NCI-H2196 treated with DMSO at 0.1 percent for 48 hours (cell line): ENCODE results near the gene APOE.
A peak's percentile ranks its signal among the peaks of the same experiment; 100 is the strongest.
"Not testable (repeated sequence)": the region's sequence is repeated elsewhere in the genome, so short reads cannot be mapped to it uniquely, and the experiment has no call there.

Source experiments
- DNase-seq: peaks from one replicate; lab custom pipeline; 2025; ENCODE audit not compliant: unreplicated experiment; lab: John Stamatoyannopoulos, UW

APOE gene

DNA sequence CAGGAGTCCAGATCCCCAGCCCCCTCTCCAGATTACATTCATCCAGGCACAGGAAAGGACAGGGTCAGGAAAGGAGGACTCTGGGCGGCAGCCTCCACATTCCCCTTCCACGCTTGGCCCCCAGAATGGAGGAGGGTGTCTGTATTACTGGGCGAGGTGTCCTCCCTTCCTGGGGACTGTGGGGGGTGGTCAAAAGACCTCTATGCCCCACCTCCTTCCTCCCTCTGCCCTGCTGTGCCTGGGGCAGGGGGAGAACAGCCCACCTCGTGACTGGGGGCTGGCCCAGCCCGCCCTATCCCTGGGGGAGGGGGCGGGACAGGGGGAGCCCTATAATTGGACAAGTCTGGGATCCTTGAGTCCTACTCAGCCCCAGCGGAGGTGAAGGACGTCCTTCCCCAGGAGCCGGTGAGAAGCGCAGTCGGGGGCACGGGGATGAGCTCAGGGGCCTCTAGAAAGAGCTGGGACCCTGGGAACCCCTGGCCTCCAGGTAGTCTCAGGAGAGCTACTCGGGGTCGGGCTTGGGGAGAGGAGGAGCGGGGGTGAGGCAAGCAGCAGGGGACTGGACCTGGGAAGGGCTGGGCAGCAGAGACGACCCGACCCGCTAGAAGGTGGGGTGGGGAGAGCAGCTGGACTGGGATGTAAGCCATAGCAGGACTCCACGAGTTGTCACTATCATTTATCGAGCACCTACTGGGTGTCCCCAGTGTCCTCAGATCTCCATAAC, at the start of gene APOE:
Gene APOE (plus strand): TSS at position 360 of the 724 bp plus-strand sequence. CDS start 829 bp downstream, outside the sequence.
- DNase-seq, result no peak

DNA sequence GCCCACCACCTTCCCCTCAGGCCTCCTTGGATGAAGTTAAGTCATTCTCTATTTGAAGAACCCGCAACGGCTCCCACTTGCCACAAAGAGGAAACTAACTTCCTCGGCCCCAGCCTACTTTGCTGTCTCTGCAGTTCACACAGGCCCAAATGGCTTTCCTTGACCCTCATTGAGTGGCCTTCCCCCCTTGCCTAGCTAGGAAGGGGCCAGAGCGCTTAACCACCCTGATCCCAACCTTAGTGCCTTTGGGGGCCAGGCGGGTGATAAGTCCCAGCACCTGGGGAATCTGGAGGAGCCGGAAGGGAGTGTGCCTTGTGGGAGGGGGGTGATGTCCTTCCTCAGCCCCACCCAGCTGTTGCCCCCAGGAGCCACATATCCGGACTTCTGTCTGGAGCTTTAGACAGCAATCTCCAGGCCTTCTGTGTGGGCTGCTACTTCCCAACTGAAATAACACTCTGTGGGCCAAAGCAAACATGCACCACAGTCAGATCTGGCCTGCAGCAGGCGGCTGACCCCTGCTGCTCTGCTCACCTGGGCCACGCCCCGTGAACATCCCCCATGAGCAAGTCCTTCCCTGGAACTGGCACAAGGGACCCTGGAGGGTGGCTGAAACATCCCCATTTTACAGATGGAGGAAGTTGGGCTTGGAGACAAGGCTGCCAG, 49.0 kb upstream of the APOE start:
- DNase-seq, result no peak

DNA sequence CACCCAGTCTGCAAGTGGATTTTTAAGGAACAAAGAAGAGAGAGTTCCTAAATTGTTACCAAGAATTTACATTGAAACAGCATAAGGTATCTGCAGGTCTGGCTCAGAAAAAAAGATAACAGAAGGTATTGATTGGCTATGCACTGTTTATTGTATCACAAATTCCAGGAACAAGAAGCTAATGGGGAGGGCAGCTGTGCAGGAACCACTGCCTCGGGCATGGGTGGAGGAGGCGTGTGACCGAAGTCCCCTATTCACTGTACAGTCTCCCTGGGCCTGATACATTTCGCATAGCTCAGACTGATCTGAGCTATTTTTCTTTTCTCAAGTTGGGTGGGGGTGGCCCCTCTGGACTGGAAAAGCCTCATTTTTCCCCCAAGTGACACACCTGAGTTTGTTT, 47.8 kb upstream of the APOE start:
- DNase-seq, result no peak

DNA sequence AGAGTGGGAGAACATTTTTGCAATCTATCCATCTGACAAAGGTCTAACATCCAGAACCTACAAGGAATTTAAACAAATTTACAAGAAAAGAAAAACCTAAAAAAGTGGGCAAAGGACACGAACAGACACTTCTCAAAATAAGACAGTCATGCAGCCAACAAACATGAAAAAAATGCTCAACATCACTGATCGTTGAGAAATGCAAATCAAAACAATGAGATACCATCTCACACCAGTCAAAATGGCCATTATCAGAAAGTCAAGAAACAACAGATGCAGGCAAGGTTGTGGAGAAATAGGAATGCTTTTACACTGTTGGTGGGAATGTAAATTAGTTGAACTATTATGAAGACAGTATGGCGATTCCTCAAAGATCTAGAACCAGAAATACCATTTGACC, 44.0 kb upstream of the APOE start:
- DNase-seq, result not testable (repeated sequence)

DNA sequence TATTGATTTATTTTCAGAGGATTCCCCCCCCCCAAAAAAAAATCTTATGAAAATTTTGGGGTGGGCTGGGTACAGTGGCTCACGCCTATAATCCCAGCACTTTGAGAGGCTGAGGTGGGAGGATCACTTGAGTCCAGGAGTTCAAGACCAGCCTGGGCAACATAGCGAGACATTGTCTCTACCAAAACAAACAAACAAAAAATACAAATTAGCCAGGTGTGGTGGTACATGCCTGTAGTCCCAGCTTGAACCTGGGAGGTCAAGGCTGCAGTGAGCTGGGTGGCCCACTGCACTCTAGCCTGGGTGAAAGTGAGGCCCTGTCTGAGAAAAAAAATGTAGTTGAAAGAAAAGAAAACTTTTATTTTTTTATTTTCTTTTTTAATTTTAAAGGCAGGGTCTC, 41.6 kb upstream of the APOE start:
- DNase-seq, result no peak

DNA sequence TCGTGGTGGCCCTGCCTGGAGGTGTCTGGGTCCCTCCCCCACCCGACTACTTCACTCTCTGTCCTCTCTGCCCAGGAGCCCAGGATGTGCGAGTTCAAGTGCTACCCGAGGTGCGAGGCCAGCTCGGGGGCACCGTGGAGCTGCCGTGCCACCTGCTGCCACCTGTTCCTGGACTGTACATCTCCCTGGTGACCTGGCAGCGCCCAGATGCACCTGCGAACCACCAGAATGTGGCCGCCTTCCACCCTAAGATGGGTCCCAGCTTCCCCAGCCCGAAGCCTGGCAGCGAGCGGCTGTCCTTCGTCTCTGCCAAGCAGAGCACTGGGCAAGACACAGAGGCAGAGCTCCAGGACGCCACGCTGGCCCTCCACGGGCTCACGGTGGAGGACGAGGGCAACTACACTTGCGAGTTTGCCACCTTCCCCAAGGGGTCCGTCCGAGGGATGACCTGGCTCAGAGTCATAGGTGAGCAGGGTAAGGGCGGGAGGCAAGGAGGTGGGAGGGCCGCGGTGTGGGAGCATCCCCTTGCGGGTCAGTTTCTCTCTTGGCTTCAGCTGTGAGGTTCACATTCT, 40.3 kb upstream of the APOE start:
- no peak for DNase-seq

DNA sequence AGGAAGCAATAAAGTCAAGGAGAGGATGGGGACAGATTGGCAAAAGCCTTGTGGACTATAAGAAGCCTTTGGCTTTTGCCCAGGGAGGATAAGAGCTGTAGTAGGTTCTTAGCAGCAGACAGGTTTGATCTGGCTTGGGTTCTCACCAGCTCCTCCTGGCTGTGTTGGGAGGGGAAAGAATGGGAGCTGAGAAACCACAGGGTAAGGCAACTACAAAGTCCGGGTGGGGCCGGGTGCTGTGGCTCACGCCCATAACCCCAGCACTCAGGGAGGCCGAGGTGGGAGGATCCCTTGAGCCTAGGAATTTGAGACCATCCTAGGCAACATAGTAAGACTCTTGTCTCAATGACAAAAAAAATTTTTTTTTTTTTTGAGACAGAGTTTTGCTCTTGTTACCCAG, 38.9 kb upstream of the APOE start:
- no peak for DNase-seq

DNA sequence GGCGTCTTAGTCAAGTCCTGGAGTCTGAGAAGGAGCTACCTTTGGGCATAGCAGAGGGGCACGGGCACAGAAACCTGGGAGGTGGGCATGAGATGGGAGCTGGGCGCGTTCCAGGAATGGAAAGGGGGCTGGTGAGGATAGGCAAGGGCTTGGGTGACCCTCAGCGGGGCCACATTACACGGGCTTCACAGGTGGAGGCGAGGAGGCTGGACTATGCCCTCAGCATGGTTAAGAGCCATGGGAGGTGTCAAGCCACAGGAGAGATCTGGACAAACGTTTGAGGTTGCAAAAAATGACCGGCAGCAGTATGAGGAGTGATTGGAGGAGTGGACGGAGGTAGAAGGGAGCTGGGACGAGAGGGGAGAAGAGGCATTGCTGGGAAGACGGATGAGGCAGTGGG, 38.0 kb upstream of the APOE start:
- DNase-seq, result no peak

DNA sequence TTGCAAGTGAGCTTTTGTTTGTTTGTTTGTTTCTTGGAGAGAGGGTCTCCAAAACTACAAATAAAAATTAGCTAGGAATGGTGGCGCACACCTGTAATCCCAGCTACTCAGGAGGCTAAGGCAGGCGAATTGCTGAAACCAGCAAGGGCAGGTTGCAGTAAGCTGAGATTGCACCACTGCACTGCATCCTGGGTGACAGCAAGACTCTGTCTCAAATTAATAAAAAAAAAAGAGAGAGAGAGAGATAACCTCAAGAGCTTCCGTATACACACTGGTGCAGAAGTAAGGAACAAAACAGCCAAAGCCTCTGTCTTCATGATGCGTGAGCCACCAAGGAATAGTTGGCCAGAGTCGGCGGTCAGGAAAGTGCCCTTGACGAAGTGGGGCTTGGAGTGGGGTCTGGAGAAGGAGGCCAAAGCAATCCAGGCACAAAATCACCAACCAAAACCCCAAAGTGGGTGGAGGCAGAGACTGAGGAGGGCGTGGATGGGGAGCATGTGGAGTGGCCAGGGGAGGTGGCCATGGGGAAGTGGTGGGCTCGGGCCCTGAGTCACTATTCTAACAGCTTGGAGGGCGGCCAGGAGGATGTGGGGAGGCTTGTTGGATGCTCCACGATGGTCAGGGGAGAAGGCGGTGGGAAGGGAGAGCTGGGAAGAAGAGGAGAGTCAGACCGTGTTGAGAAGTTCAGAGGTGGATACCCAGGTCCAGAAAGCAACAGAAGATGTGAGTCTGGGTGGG, 35.7 kb upstream of the APOE start:
- no peak for DNase-seq

DNA sequence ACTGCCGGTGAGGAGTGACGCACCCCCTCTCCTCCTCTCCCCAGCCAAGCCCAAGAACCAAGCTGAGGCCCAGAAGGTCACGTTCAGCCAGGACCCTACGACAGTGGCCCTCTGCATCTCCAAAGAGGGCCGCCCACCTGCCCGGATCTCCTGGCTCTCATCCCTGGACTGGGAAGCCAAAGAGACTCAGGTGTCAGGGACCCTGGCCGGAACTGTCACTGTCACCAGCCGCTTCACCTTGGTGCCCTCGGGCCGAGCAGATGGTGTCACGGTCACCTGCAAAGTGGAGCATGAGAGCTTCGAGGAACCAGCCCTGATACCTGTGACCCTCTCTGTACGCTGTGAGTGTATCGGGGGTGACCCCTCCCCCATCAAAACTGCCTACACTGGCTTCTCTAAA, 33.8 kb upstream of the APOE start:
- no peak for DNase-seq

DNA sequence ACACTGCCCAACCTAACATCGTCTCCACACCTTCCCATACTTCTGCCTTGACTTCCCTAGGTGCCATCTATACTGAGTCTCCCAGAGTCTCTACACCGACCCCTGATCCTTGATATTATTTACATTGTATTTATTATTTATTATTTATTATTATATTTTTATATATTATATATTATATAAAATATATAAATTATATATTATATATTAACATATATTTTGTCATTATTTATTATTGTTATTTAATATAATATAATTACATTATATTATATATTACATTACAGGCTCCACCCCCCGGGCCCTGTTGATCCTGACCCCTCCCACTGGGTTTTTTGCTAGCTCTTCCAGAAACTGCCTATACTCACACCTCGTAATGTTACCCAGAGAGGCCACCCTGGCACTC, 32.9 kb upstream of the APOE start:
- no peak for DNase-seq

DNA sequence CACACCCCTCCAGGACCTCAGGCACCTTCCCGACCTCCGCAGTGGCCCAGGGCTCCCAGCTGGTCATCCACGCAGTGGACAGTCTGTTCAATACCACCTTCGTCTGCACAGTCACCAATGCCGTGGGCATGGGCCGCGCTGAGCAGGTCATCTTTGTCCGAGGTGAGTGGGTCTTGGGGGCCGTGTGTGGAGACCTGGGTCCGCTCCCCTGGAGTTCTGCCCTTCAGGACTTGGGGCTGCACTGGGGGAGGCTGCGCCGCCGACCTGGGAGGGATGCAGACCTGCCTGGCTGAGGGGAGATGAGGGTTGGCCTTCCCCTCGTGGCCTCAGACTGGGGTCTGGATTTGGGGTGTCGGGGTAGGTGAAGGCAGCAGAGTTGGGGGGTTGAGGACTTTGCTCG, 31.3 kb upstream of the APOE start:
- no peak for DNase-seq

DNA sequence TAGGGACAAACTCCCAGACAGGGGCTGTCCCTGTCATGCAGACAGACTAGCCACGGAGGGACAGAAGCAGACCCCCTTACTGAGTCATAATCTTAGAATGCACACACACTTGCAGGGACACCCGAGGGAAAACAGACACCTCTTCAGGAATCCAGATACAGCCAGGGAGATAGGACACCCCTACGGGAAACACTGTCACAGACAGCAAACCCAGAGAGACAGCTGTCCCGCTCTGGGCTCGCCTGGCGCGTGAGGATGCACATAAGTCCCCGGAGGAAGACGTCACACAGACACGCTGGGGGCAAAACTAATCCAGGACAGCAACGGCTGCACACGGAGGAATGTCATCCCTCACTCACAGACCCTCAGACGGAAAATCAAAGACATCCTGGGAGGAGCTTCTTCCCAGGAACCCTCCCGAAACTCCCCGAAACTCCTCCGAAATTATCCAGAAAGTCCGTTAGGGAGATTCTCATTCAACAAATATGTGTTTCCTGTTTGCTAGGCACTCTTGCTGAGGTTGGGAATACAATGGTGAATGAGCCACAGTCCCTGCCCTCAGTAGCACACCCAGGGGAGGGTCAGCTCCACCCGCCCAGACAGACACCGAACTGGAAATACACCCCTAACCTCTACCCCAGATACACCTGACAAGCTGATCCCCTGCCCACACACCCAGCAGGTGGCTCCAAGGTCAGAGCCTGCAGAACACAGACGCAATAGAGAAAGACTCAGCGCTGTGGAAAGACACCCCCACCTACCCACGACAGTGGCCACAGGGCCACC, 29.7 kb upstream of the APOE start:
- DNase-seq, result no peak

DNA sequence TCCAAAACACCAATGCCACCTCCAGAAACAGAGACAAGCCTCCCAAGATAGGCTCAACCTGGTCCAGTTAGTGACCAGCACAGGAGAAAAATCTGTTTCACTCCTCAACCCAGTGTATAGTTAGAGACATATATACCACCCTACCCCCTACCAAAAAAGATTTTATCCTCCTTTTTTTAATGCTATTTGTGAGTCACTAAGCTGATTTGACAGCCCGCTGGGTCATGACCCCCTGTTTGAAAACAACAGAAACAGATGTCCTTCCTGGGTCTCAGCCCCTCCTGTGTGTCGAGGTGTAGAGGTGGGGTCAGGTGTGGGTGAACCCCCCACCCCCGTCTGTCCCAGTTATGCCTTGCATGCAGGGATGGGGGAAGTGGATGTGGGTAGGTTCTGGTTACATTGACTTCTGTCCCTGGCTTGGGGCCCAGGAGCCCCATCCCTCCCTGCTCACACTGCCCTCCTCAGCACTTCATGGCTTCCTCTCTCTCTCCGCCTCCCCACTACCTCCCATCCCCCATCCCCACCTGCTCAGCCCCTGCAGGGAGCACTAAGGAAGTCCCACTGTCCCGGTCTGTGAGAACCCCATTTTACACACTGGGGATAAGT, 28.6 kb upstream of the APOE start:
- peak; percentile 73 for DNase-seq

DNA sequence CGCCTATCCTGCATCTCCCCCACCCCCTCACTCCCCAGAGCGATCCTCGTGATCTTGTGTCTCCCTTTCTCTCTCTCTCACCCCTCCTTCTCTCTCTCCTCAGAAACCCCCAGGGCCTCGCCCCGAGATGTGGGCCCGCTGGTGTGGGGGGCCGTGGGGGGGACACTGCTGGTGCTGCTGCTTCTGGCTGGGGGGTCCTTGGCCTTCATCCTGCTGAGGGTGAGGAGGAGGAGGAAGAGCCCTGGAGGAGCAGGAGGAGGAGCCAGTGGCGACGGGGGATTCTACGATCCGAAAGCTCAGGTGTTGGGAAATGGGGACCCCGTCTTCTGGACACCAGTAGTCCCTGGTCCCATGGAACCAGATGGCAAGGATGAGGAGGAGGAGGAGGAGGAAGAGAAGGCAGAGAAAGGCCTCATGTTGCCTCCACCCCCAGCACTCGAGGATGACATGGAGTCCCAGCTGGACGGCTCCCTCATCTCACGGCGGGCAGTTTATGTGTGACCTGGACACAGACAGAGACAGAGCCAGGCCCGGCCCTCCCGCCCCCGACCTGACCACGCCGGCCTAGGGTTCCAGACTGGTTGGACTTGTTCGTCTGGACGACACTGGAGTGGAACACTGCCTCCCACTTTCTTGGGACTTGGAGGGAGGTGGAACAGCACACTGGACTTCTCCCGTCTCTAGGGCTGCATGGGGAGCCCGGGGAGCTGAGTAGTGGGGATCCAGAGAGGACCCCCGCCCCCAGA, 27.3 kb upstream of the APOE start:
- no peak for DNase-seq

DNA sequence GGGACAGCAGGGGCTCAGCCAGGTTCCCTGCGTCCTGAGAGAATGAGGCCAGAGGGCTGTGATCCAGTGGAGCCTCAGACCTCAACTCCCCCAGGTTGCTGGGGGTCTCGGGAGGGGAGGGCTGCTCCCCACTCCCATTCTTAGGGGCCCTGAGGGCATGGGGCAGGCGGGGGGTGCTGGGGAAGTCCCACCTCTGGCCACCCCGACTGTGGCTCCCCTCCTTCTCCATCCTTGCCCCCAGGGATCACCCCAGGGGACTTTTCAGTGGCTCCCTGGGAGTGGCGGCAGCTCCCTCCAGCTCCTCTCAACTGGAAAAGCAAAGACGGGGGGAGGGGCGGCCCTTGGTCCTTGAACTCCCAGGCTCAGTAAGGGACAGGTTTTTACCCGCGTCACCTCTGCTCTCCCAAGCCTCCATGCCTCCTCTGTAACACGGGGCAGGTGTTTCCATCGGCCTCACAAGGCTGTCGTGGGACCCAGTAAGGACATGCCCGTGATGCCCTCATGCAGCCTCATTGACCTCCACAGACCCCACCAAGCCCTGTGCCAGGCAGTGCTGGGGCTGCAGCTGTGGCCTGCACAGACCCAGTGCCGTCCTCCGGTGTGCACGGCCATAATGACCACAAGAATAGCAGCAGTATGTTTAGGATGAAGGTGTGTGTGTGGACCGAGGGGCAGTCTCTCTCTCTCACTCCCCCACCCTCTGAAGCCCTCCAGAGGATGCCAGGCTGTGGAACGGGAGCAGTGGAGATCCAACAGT, 26.1 kb upstream of the APOE start:
- no peak for DNase-seq

DNA sequence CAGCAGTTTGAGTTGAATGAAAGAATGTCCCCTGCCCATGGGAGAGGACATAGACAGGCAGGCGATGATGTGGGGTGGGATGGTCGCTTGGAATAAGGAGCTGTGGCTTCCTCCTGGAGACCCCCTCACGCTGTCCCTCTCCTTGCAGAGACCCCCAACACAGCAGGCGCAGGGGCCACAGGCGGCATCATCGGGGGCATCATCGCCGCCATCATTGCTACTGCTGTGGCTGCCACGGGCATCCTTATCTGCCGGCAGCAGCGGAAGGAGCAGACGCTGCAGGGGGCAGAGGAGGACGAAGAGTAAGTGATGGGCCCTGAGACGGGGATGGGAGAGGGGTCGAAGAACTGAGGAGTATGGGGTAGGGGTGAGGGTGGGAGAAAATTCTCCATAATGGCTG, 23.5 kb upstream of the APOE start:
- no peak for DNase-seq

DNA sequence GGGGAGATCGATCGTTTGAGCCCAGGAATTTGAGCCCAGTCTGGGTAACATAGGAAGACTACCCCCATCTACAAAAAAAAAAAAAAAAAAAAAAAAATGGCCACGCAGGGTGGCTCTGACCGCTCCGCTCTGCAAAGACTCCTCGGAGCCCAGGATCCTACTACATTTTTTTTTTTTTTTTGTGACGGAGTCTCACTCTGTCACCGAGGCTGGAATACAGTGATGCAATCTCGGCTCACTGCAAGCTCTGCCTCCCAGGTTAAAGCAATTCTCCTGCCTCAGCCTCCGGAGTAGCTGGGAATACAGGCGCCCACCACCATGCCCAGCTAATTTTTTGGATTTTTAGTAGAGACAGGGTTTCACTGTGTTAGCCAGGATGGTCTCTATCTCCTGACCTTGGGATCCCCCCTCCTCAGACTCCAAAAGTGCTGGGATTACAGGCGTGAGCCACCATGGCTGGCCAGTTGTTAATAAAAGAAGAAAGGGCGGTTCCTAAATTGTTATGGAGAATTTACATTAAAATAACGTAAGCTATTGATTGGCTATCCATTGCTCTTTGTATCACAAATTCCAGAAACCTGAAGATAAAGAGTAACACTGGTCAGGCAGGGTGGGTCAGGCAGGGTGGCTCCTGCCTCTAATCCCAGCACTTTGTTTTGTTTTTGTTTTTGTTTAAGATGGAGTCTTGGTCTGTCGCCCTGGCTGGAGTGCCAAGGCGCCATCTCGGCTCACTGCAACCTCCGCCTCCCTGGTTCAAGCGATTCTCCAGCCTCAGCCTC, 22.8 kb upstream of the APOE start:
- not testable (repeated sequence) for DNase-seq
